Mesodermal cell (in vitro differentiated cells): Measurements from ENCODE around the gene AP3S1.

ENCODE experiments used
- H3K27ac ChIP-seq: 2 replicates; pipeline ENCODE4 v1.7.0; 2013; ENCODE audit warnings: mild to moderate bottlenecking, low read depth, low read length, moderate library complexity; ENCODE audit not compliant: severe bottlenecking
- H3K36me3 ChIP-seq: 2 replicates; pipeline ENCODE4 v1.7.1; 2013; ENCODE audit warnings: mild to moderate bottlenecking, low read length, moderate library complexity; ENCODE audit not compliant: control insufficient read depth, insufficient read depth
- H3K4me1 ChIP-seq: one replicate; pipeline ENCODE4 v1.7.1; 2013; ENCODE audit warnings: mild to moderate bottlenecking, low read length; ENCODE audit not compliant: insufficient read depth, control insufficient read depth, poor library complexity, severe bottlenecking
- H3K4me3 ChIP-seq: 2 replicates; pipeline ENCODE4 v1.7.0; 2013; ENCODE audit warnings: low read length, control low read depth, mild to moderate bottlenecking; ENCODE audit not compliant: insufficient read depth, poor library complexity, severe bottlenecking; ENCODE audit errors: extremely low read depth
- H3K9me3 ChIP-seq: 2 replicates; pipeline ENCODE4 v1.7.1; 2013; ENCODE audit warnings: mild to moderate bottlenecking, low read length, moderate library complexity; ENCODE audit not compliant: control insufficient read depth
- WGBS, 2 experiments: methylation state at CpG; one replicate each; pipeline ENCODE4 v1.1.5; 2013; ENCODE audit warnings: missing lambda C conversion rate in 2 of 2; ENCODE audit not compliant: insufficient coverage in 2 of 2; 5-methylcytosine and 5-hydroxymethylcytosine counted together

AP3S1 gene

GRCh38 chr5:115810761-115811160 lies 31.0 kb upstream of the AP3S1 start:
- no peaks in the 10 kb centered on the region for H3K9me3 ChIP-seq
- H3K36me3 ChIP-seq: no peaks in the 10 kb centered on the region
- no peak overlapping the region for H3K27ac ChIP-seq
- H3K4me3 ChIP-seq: no peak overlapping the region
- no peaks in the 10 kb centered on the region for H3K4me1 ChIP-seq

- no peak overlapping the region for H3K4me3 ChIP-seq
- no peaks in the 10 kb centered on the region for H3K9me3 ChIP-seq
Observed at GRCh38 chr5:115811406-115811805, 30.3 kb upstream of the AP3S1 start.

GRCh38 chr5:115812372-115812771 lies 29.4 kb upstream of the AP3S1 start:
- no peak overlapping the region for H3K4me3 ChIP-seq
- no peak overlapping the region for H3K27ac ChIP-seq
- no peaks in the 10 kb centered on the region for H3K36me3 ChIP-seq
- H3K9me3 ChIP-seq: no peaks in the 10 kb centered on the region
- H3K4me1 ChIP-seq: no peaks in the 10 kb centered on the region
- WGBS, 2 experiments: 86% methylated on average over 1 of the region's 1 CpG; no CpG with 5 or more reads in 1 of the 2 experiments

More at GRCh38 chr5:115811406-115811805, 30.3 kb upstream of the AP3S1 start:
- H3K4me1 ChIP-seq: no peaks in the 10 kb centered on the region
- no peak overlapping the region for H3K27ac ChIP-seq
- H3K36me3 ChIP-seq: no peaks in the 10 kb centered on the region

GRCh38 chr5:115813719-115814118 lies 28.0 kb upstream of the AP3S1 start:
- Histone ChIP-seq H3K36me3 (no peaks in the 10 kb centered on the region), H3K4me1 (no peaks in the 10 kb centered on the region), H3K9me3 (no peaks in the 10 kb centered on the region), H3K27ac (no peak overlapping the region), H3K4me3 (no peak overlapping the region)
- 81% methylated on average over 3 of the region's 5 CpGs; no CpG with 5 or more reads in 1 of the 2 experiments for WGBS, 2 experiments

- H3K36me3 ChIP-seq: no peaks in the 10 kb centered on the region
- WGBS, 2 experiments: 23 to 31% methylated on average over 10 to 17 of the region's 21 CpGs
- peak overlapping the region; percentile 62 for H3K4me3 ChIP-seq
- H3K27ac ChIP-seq: no peak overlapping the region
- no peaks in the 10 kb centered on the region for H3K9me3 ChIP-seq
- no peaks in the 10 kb centered on the region for H3K4me1 ChIP-seq
Observed at GRCh38 chr5:115815006-115815692, 26.6 kb upstream of the AP3S1 start.

GRCh38 chr5:115815693-115816225 lies 26.0 kb upstream of the AP3S1 start:
- Histone ChIP-seq H3K4me1 (no peaks in the 10 kb centered on the region), H3K4me3 (peak overlapping the region; percentile 62), H3K9me3 (no peaks in the 10 kb centered on the region), H3K36me3 (no peaks in the 10 kb centered on the region), H3K27ac (no peak overlapping the region)
- 2% methylated on average over 20 to 23 of the region's 48 CpGs for WGBS, 2 experiments

- peak within 1 kb of the TSS; percentile 76 for H3K27ac ChIP-seq
- no peaks in the 10 kb centered on the region for H3K36me3 ChIP-seq
- H3K9me3 ChIP-seq: no peaks in the 10 kb centered on the region
- peak within 1 kb of the TSS; percentile 62 for H3K4me3 ChIP-seq
- WGBS, 2 experiments: 0 to 2% methylated on average over 38 to 48 of the region's 69 CpGs
- H3K4me1 ChIP-seq: no peaks in the 10 kb centered on the region
Observed at GRCh38 chr5:115816226-115817081, 25.3 kb upstream of the AP3S1 start, which contains the start of gene CDO1. CDO1 (minus strand) TSS chr5:115816659; CDS start chr5:115816397, 262 bp downstream.

- Histone ChIP-seq H3K36me3 (no peaks in the 10 kb centered on the region), H3K27ac (no peak overlapping the region), H3K4me1 (no peaks in the 10 kb centered on the region), H3K4me3 (no peak overlapping the region), H3K9me3 (no peaks in the 10 kb centered on the region)
- 89% methylated on average over 4 of the region's 7 CpGs; no CpG with 5 or more reads in 1 of the 2 experiments for WGBS, 2 experiments
Observed at GRCh38 chr5:115817386-115817785, 24.3 kb upstream of the AP3S1 start.

GRCh38 chr5:115818821-115819220 lies 22.9 kb upstream of the AP3S1 start:
- Histone ChIP-seq H3K9me3 (no peaks in the 10 kb centered on the region), H3K27ac (no peak overlapping the region), H3K4me3 (no peak overlapping the region), H3K4me1 (no peaks in the 10 kb centered on the region), H3K36me3 (no peaks in the 10 kb centered on the region)
- WGBS, 2 experiments: 95 to 98% methylated on average over 16 to 17 of the region's 18 CpGs

GRCh38 chr5:115820846-115821245 lies 20.9 kb upstream of the AP3S1 start:
- 78% methylated on average over 1 of the region's 1 CpG; no CpG with 5 or more reads in 1 of the 2 experiments for WGBS, 2 experiments
- Histone ChIP-seq H3K27ac (no peak overlapping the region), H3K9me3 (no peaks in the 10 kb centered on the region), H3K36me3 (no peaks in the 10 kb centered on the region), H3K4me3 (no peak overlapping the region), H3K4me1 (no peaks in the 10 kb centered on the region)
